Measurements from ENCODE around the gene DECR2.
A peak's percentile ranks its signal among the peaks of the same experiment; 100 is the strongest.
"Not testable (repeated sequence)": the region's sequence is repeated elsewhere in the genome, so short reads cannot be mapped to it uniquely, and the experiment has no call there.

DECR2 gene

DNA sequence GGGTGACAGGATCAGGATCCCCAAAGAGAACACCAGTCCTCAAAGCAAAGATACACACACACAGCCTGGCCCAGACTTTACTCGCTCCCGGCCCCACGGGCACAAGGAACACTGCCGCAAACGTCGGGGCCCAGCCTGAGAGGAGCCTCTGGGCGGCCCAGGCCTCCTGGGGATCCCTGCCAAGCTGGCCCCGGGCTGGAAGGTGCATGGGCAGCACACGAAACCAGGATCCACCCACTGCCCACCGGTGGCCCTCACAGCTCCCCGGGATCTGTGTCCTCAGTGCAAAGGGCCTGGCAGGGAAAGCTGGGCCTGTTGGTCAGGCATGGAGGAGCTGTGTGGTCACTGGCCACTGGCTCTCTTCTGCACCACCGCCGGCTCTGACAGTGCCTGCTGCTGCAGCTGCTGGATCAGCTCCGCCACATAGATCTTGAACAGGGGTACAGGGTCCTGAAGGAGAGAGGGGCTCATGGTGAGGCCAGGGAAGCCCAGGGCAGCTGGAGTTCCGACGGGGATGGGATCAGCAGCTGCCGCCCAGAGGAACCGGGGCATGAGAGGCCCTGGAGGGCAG, 34.3 kb upstream of the DECR2 start:
- DNase-seq, result no peak

DNA sequence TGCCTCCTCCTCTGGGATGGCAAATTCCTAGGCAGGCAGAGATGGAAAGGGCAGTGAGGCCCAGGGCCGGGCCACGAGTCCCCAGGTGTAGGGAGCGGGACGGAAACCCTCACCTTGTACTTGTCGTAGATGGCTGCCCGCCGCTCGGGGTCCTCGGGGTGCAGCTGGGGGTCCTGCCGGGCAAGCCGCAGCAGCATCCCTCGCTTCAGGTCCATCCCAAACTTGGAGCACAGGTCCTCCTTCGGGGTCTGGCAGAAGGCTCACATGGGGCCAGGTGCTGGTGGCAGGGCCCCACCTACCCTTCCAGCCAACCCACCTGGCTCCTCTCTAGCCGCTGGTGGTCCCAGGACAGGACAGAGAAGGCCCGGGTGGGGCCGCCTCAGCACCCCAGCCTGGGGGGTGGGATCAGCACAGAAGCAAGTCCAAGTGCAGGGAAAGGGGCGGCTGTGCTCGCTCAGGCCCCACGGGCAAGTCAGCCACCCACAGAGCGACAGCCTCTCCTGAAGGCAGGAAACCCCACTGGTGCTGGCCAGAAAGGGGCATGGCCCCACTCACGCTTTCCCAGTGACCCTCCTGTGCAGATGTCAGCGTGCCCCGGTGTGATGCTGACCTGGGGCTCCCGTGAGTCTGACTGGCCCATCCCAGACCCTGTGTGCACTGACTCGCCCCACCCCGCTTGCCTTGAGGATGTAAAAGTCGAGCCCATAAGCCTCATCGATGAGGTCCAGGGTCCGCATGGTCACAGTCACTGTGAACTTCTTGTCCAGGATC, 33.1 kb upstream of the DECR2 start:
- no peak for DNase-seq

DNA sequence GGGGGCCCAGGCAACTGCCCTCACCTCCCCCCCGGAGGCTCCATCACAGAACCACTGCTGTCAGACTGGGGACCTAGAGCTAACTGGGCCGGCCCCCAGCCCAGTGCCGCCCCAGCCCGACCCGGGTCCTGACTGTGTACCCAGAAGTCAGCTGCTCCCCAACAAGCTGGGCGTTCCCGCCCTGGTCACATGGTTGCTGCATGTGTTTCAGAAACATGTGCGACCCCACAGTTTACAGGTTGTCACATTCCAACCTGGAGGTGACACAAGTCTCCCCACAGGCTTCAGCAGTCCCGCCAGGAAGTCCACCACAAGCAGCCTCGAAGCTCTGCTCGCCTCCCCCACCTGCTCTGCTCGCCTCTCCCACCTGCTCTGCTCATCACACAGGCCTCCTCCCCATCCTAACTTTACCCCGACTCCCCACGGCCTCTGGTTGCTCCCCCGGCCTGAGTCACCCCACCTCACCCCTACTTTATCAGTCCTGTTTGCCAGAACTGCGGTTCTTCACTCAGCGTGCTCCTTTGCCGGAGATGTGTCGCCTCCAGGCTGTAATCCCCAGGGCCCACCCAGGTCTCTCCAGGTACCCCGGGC, 32.3 kb upstream of the DECR2 start:
- no peak for DNase-seq

DNA sequence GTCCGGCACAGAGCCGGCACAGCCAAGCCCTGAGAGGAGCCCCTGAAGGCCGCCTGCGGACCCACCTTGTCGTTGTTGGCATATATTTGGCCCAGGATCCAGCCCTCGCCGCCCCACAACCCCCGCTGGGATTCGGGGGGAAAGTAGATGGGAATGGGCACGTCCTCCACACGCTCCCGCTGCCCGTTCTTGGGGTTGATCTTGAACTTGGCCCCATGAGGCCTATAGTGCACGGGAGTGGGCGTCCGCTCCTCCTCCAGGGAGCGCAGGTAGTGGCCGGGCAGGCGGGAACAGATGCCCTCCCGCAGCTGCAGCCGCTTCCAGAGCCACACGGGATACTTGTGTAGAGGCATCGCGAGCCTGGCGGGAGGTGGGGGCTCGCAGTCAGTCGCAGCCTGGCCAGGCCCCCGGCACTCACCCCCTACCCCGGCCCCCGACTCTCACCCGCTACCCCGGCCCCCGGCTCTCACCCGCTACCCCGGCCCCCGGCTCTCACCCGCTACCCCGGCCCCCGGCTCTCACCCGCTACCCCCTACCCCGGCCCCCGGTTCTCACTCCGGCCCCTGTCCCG, 31.7 kb upstream of the DECR2 start:
- DNase-seq, result no peak

DNA sequence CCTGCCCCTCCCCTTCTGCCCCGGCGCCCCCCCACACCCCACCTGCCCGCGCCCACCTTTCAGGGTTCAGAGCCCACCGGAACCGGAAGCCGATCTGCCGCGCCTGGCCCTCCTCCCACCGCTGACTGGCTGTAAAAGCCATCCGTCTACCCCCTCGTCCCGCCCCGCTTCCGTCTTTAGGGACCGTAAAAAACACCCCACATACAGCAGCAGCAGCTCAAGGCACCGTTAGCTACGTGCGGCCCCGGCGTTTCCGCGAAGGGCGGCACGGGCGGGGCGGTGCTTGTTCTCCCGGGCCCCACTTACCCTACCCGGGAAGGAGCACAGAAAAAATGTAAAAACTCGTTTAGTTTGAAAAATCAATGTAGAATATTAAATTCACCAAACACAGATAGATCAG, 31.2 kb upstream of the DECR2 start, which contains the start of gene MRPL28:
MRPL28 (minus strand) TSS at position 96 of the 400 bp plus-strand sequence. CDS start 320 bp downstream, outside the sequence.
- peak; percentile 94 for DNase-seq

DNA sequence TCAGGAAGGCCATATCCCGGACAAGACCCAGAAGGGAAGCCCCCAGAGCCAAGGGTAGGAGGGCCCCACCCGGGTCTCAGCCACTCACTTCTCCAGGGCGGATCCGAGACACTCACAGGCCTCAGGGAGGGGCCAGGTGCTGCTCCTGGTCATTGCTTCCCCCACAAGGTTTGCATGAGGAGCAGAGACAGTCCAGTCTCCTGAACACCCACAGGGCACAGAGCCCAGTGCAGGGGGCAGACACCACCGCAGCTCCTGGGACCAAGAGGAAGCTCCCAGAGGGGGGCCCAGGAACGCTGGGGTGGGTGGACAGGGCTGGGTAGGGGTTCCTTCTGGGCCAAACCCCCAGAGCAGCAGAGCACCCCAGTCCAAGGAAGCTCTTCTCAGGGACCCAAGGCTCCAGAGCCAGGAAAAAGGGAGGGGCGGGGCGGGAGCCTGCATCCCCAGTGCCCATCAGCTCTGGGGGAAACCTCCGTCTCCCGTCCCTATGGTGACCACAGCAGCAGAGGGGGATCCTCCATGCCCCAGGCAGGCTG, 30.6 kb upstream of the DECR2 start:
- DNase-seq, result no peak

DNA sequence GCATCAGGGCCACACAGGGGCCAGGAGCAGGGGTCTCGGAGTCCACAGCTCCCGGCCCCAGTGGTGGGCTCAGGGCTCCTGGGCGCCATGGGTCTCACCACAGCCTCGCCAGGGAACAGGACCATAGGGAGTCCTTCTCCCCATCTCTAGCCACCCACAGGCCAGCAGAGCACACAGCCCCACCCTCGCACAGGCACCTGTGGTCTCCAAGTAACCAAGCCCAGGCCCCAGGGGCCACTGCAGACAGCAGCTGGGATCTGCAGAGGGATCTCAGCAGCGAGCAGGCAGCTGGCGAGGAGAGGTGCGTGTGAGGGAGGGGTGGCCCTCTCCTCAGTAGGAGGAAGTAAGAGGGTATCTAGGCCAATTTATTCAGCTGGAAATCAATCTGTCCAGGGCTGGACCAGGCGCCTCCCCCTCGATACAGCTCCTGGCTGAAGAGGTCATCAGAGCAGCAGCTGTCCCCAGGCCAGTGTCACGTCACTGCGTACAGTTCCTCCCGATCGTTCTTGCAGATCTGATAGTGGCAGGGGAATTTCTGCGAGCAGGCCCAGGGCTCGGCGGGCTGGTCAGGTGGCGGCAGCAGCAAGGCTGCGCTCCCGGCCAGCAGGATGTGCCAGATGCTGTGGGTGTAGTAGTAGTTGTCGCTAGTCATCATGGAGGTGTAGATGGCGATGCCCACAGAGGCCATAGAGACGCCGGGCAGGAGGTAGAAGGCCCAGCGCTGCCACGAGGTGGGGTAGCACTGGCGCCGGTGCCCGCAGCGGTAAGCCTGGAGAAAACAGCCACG, 30.0 kb upstream of the DECR2 start:
- DNase-seq, result peak; percentile 65

DNA sequence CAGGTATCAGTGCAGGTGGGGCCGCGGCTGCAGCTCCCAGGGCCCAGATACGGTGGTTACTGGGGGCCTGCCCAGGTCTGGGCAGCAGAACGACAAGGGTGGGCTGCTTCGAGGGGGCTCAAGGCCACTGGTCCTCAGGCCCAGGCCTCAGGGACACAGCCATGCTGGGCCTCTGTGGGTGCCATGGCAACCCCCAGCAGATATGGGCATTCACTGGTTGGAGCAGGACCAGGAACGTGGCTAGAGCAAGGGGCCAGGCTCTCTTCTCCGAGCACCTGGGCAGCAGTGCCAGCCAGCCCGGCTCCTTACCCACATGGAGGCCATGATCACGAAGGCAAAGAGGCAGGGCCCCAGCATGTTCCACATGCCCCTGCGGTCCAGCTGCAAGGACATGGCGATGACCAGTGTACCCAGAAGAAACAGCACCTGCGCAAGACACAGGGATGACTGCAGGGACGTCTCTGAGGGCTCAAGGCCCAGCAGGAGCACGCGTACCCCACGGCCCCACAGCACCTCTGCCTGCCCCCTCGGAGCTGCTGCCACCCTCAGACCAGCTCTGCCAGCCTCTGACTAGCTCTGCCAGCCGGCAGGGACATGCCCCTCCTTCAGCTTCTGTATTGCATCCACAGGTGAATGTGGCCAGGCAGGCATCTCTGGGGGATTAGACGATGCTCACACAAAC, 29.2 kb upstream of the DECR2 start:
- DNase-seq, result no peak

DNA sequence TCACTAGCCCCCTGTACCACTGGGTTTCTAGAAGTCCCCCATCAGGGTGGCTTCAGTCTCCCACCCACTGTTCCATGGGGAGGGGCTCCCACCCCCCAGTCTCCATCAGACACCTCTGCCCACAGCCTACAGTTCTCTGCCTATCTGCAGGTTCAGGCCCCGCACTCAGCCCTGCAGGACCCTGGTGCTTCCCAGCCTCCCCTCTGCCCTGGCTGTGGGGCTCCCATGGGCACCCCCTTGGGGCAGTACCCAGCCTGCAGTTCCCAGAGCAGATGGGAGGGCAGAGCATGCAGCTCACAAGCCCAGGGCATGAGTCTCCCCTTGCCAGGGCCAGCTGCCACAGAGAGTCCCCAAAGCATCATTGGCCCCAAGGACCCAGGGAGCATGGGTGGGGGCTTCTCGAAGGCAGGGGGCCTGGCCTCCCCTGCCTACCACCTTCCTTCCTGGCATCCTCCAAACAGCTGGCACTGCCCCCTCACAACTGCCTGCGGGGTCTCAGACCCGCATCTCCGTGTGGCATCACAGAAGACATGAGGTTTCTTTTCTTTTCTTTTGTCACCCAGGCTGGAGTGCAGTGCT, 28.6 kb upstream of the DECR2 start:
- no peak for DNase-seq

DNA sequence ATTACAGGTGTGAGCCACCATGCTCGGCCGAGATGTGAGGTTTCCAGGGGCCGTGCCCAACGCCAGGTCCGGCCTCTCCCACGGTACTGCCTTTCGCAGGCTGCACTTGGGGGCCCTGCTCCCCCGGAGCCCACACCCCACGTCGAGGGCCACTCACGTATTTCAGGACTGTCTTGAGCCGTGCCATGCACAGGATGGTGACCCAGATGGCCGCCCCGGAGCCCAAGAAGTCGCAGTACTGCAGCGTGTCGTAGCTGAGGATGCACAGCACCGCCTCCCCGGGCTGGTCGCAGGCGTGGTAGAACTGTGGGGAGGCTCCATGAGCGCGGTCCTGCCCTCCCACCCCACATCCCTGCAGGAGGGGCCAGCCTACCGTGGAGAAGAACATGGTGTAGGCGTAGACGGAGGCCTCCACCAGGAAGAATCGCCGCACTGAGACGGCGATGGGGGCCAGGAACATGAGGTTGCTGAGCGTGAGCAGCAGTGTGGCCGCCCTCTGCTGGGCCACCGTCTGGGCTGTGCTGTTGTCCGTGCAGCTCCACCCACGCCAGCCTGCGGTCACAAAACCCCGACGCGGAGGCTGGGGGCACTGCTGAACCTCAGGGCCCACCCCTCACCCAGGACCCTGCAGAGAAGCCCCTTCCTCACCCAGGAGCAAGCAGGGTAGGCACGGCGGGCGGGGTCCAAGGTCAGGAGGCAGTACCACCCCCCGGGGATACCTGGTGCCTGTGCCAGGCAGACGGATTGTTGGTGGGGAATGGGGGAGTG, 27.7 kb upstream of the DECR2 start:
- no peak for DNase-seq

DNA sequence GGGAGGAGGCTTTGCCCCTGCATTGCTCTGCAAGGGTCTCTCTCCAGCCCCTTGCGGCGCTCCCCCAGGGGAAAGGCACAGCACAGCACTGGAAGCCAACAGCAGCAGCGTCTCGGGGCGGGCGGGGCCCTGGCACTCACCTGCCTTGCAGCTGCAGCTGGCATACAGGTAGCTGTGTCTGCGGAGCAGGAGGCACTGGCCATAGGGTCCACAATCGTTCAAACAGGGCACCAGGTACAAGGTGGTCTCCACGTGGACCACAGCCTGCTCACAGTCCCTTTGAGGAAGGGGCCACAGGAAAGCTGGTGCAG, 27.1 kb upstream of the DECR2 start:
- DNase-seq, result no peak

DNA sequence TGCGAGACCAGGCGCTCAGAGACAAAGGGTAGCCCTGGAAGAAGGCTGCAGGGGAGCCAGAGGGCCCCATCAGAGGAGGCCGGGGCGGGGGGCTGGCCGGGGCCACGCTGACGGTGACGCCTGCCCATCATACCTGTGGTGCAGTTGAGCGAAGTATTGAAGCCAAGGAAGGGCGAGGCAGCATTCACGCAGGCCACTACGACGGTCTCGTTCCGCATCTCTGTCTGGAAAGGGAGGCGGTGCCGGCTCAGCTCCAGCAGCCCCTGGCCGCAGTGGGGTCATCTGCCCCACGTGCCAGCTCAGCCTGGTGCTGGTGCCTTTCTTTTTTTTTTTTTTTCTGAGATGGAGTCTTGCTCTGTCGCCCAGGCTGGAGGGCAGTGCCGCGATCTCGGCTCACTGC, 26.5 kb upstream of the DECR2 start:
- DNase-seq, result no peak

DNA sequence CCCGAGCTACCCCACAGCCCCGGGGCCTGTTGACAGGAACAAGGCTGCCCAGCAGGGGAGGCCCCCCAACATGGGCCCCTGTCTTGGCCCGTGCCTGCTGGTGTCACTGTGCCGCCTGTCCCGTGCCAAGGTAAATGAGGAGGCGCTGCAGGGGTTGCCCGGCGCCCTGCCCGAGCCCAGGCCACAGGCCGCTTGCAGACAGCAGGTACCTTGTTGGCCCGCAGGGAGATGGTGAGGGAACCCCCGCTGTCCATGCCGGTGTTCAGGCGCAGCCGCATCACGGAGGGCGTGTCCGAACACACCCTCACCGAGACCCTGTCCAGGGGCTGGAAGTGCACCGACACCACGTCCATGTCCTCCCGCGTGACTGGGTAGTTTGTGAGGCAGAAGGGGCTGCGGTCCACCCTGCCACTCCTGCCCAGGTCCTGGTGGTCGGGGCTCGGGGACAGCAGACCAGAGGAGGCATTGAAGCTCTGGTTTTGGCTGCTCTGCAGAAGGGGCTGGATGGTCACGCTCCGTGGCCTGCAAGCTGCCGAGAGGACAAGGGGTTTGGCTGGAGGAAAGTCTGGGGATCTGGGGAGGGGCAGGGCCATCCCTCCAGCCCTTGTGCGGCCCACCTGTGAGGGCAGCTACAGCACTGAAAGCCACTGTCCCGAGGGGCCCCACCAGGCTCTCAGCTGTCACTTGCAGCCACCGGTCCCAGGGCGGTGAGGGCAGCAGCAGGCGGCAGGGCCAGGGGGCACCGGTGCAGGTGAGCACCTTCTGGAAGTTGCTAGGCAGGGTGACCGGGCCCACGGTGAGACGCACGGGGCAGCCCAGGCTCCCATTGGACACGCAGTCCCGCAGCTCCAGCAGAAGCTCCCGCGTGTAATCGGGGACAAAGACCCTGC, 25.5 kb upstream of the DECR2 start:
- DNase-seq, result no peak

DNA sequence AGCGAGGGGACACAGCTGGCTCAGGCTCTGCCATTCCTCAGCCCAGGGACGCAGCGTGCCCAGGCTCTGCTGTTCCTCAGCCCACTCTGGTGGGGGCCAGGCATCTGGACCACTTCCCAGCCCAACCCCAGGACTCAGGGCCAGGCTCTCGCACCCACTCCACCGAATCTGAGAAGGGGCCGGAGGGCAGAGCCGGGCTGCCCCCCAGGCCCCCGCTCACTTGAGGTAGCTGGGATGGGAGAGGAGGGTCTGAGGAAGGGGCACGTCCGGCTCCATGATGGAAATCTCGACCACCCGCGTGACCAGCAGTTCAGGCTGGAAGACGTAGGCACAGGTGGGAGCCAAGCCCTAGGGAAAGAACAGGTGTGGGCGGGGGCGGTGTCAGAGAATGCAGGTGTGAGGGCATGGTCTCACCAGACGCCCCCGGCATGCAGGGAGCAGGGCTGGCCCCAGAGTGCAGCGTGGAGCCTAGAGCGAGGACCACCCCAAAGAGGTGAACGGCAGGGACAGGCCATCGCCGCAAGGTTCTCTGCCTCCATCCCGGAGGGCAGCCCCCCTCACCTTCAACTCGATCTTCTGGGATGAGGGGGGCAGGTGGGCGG, 24.8 kb upstream of the DECR2 start:
- DNase-seq, result no peak

DNA sequence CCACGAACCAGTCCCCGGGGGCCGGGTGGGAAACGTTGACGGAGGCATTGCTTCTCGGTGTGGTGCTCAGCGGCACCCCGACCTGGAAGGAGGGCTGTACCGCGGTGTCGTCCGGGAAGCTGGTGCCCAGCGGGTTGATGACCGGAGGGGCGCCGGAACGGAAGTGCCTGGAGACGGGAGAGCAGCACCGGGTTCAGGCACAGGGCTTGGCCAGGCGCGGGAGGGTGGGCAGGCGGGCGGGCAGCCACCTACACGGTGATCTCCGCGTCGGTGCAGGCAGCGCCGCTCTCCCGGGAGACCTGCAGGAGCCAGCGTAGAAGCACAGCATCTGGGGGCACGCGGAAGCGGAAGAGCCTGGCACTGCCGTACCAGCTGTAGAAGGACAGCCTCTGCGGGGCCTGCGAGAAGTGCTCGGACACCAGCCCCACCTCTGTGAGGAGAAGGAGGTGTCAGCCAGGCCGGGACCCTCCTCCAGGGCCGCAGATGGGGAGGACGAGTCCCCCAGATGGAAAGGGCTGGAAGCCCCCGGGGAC, 24.2 kb upstream of the DECR2 start:
- DNase-seq, result no peak

DNA sequence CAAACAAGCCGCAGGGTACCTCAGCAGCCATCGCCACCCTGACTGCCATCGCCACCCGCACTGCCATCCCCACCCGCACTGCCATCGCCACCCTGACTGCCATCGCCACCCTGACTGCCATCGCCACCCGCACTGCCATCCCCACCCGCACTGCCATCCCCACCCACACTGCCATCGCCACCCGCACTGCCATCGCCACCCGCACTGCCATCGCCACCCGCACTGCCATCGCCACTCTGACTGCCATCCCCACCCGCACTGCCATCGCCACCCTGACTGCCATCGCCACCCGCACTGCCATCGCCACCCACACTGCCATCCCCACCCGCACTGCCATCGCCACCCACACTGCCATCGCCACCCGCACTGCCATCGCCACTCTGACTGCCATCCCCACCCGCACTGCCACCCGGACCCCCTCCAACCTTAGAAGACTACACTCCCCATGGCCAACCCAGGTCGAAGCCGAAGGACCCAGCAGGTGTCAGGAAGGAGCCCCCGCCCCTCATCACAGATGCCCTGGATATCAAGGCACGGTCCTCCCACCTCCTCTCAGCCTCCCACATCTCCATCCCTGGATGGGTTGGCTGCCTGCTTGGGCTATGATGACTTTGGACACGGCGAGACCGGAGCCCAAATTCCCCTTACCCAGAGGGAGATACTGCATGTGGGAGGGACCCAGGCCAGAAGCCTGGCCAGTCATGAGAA, 23.4 kb upstream of the DECR2 start:
- DNase-seq, result not testable (repeated sequence)

DNA sequence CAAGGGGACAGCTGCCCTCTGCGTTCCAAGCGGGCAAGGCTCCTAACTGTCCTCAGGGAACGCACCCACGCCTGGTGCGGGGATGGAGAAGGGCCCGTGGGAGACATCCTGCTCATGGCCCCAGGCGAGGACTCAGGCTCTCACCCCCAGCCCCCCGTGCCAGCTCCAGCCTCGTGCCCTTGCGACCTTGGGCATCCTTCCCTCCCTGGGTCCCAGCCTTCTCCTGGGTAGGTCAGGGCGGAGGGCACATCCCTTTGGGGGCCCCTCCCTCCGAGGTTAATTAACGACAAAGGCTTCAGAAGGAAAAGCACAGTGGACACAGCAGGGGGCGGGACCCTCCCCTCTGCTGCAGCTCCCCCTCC, 22.9 kb upstream of the DECR2 start:
- DNase-seq, result no peak

DNA sequence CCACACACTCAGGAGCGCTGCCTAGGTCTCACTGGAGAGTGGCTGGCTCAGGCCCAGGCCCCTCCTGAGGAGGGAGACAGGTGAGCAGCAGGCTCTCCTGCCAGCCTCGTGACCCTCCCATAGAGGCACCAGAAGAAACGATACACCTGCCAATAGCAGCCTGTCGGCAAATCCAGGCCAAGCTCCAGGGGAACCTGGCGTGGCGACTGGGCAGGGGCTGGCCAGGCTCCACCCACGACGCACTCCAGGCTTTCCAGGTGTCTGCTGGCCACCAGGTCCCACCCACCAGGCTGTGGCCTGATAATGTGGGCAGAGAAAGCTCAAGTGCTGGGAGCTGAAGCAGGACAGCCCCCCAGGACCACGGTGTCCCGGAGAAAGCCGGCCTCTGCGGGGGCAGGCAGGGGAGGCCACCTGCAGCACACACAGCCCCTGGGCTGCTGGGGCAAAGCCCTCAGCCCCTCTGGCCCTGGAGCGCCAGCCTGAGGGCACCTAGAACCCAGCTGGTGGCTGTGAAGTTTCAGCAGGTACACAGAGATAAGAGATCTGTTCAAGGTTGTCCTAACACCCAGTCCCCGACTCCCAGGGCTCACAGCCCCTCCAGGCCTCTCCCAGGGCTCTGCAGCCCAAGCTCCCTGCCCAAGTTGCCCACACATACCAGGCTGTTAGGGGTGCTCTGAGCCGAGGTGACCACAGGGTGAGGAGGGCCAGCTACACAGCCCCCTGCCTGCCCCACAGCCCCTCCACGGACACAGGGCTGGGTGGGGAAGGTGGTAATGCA, 22.3 kb upstream of the DECR2 start:
- DNase-seq, result no peak
